Measurements from ENCODE around the gene UXT. TPM values are rescaled to one million over a fixed set of nuclear protein-coding genes. Genes with fewer than 3 reads are reported as not detected.

UXT gene
- total RNA-seq, 3 donors from 2014 or later: 130 to 155 (median 140) TPM

DNA sequence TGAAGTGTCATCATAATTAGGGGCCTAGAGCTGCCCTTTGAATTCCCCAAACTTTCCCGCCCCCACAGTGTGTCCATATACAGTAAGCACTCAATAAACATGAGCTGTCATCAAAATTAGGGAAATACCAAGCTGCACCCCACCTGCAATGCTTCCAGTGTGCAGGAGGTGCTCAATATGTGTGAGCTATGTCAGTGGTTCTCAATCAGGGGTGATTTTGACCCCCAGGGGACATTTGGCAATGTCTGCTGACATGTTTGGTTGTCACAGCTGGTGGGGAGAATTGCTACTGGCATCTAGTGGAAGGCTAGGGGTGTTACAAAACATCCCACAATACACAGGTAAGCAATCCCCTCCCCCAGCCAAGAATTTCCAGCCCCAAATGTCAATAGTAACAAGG lies 30.0 kb downstream of the UXT start:
- Histone ChIP-seq H3K36me3 (no peaks in the 10 kb centered on the region), H3K4me1 (no peaks in the 10 kb centered on the region), H3K9me3 (no peaks in the 10 kb centered on the region), H3K27me3 (peaks cover 0 to 42% of the 10 kb centered on the region in 2 donors), H3K4me3 (peak overlapping the region in 1 of 3 donors; percentile 28), H3K27ac (no peak overlapping the region)
- intact Hi-C loops (cut with DNase I; ENCODE audit: low total_unique reads): loop anchor here (10.0 kb wide), 1 partner anchor 54 kb away; no protein-coding TSS in a partner anchor
- TF ChIP-seq, protein P1, sequence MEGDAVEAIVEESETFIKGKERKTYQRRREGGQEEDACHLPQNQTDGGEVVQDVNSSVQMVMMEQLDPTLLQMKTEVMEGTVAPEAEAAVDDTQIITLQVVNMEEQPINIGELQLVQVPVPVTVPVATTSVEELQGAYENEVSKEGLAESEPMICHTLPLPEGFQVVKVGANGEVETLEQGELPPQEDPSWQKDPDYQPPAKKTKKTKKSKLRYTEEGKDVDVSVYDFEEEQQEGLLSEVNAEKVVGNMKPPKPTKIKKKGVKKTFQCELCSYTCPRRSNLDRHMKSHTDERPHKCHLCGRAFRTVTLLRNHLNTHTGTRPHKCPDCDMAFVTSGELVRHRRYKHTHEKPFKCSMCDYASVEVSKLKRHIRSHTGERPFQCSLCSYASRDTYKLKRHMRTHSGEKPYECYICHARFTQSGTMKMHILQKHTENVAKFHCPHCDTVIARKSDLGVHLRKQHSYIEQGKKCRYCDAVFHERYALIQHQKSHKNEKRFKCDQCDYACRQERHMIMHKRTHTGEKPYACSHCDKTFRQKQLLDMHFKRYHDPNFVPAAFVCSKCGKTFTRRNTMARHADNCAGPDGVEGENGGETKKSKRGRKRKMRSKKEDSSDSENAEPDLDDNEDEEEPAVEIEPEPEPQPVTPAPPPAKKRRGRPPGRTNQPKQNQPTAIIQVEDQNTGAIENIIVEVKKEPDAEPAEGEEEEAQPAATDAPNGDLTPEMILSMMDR (IDR thresholded peaks at IDR 0.05): no peak
- TF ChIP-seq POLR2A (IDR thresholded peaks at IDR 0.05): no peak
- TF ChIP-seq POLR2AphosphoS5 (IDR thresholded peaks at IDR 0.05): no peak
- DNase-seq (ENCODE audit: low spot score in 2 of 2): no peak

GRCh38 chrX:47625365-47625764 lies 33.6 kb downstream of the UXT start:
- Histone ChIP-seq H3K4me3 (no peak overlapping the region), H3K36me3 (no peaks in the 10 kb centered on the region)
- no peak for TF ChIP-seq POLR2AphosphoS5 (IDR thresholded peaks at IDR 0.05)
- no peak for TF ChIP-seq POLR2A (IDR thresholded peaks at IDR 0.05)
- TF ChIP-seq, protein P1 (IDR thresholded peaks at IDR 0.05): no peak

DNA sequence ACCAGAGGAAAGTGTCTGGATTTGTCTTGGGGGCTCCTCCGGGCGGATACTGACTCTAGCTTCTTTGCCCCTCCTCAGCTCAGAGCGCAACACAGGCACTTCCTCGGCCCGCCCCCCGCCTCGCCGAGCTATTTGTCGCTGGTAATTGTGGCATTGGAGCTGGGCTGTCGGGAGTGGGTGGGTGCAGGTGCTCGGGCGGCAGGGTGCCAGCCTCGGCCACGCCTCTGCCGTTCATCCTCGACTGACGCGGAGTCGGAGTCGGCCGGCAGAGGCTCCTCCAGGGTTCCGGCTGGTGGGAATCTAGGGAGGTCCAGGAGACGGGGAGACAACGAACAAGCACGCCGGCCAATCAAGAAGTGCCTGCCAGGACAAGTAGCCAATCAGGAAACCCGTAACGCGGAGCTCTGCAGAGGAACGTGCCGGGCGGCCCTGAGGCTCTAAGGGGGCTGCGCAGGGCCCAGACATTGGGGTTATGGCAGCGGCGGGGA lies 35.4 kb downstream of the UXT start:
- peak in 1 of 2 donors; percentile 56 for DNase-seq (ENCODE audit: low spot score in 2 of 2)
- intact Hi-C loops (cut with DNase I; ENCODE audit: low total_unique reads): loop anchor here (10.0 kb wide), 1 partner anchor 49 kb away; no protein-coding TSS in a partner anchor

More at GRCh38 chrX:47625365-47625764, 33.6 kb downstream of the UXT start:
- peaks cover 0 to 55% of the 10 kb centered on the region in 2 donors for H3K27me3 ChIP-seq
- no peaks in the 10 kb centered on the region for H3K9me3 ChIP-seq
- intact Hi-C loops (cut with DNase I; ENCODE audit: low total_unique reads): loop anchor here (10.0 kb wide), 1 partner anchor 51 kb away; no protein-coding TSS in a partner anchor
- H3K4me1 ChIP-seq: no peaks in the 10 kb centered on the region
- no peak for DNase-seq (ENCODE audit: low spot score in 2 of 2)
- H3K27ac ChIP-seq: no peak overlapping the region

DNA sequence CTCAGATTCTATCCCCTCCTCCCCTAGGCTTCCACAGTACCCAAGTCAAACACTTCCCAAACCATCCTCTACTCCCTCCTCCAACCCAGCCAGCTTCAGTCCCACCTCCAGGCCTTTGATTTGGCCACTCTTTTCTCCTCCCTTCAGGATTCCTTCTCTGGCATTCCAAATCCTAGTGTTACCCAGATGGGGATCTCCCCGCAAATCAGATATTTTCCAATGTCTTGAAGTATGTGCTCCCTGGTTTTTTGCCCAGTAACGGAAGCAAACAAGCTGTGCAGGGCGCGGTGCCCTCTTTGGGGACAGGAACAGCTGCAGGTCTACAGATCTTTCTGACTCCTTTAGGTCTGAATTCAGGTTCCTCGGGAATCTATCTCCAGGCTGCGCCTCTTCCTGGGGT lies 37.1 kb downstream of the UXT start:
- Histone ChIP-seq H3K36me3 (no peaks in the 10 kb centered on the region), H3K4me3 (no peak overlapping the region), H3K4me1 (no peaks in the 10 kb centered on the region), H3K9me3 (no peaks in the 10 kb centered on the region), H3K27ac (no peak overlapping the region), H3K27me3 (peaks cover 0 to 32% of the 10 kb centered on the region in 2 donors)
- DNase-seq (ENCODE audit: low spot score in 2 of 2): no peak
- TF ChIP-seq POLR2A (IDR thresholded peaks at IDR 0.05) (no peak), POLR2AphosphoS5 (IDR thresholded peaks at IDR 0.05) (no peak)
- TF ChIP-seq, protein P1 (IDR thresholded peaks at IDR 0.05): no peak
- intact Hi-C loops (cut with DNase I; ENCODE audit: low total_unique reads): loop anchor here (10.0 kb wide), 1 partner anchor 47 kb away; no protein-coding TSS in a partner anchor

More for the DNA sequence above, 35.4 kb downstream of the UXT start:
- peak overlapping the region in 2 of 3 donors; percentile 29 to 44 for H3K4me3 ChIP-seq
- peaks cover 0 to 49% of the 10 kb centered on the region in 2 donors for H3K27me3 ChIP-seq
- H3K4me1 ChIP-seq: no peaks in the 10 kb centered on the region
- no peak overlapping the region for H3K27ac ChIP-seq
- H3K9me3 ChIP-seq: no peaks in the 10 kb centered on the region
- TF ChIP-seq, protein P1 (IDR thresholded peaks at IDR 0.05): no peak
- TF ChIP-seq POLR2AphosphoS5 (IDR thresholded peaks at IDR 0.05): no peak
- no peak for TF ChIP-seq POLR2A (IDR thresholded peaks at IDR 0.05)
- H3K36me3 ChIP-seq: no peaks in the 10 kb centered on the region

DNA sequence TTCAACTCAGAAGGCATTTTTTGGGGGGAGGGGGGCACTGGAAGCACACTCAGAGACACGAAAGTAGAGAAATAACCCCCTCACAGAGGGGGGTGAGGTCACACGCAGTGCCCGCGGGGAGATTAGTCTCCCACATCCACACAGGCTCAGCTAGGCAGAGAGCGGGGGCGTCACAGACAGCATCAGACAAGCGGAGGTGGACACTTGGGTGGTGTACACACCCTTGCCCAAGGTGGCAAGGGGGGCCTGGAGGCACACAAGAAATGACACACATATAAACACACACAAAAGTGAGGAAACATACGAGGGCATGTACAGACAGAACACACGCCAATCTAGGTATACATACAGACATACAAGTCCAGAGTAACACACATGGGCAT lies 38.7 kb downstream of the UXT start:
- Histone ChIP-seq H3K36me3 (no peaks in the 10 kb centered on the region), H3K4me1 (no peaks in the 10 kb centered on the region), H3K9me3 (no peaks in the 10 kb centered on the region), H3K4me3 (no peak overlapping the region), H3K27ac (no peak overlapping the region), H3K27me3 (peaks cover 0 to 34% of the 10 kb centered on the region in 2 donors)
- TF ChIP-seq POLR2AphosphoS5 (IDR thresholded peaks at IDR 0.05): no peak
- TF ChIP-seq POLR2A (IDR thresholded peaks at IDR 0.05): no peak
- TF ChIP-seq, protein P1 (IDR thresholded peaks at IDR 0.05): no peak
- intact Hi-C loops (cut with DNase I; ENCODE audit: low total_unique reads): loop anchor here (10.0 kb wide), 1 partner anchor 45 kb away; no protein-coding TSS in a partner anchor
- no peak for DNase-seq (ENCODE audit: low spot score in 2 of 2)
